Measurements from ENCODE around the gene CSMD2.
"Not testable (repeated sequence)": the region's sequence is repeated elsewhere in the genome, so short reads cannot be mapped to it uniquely, and the experiment has no call there.

The CSMD2 gene

DNA sequence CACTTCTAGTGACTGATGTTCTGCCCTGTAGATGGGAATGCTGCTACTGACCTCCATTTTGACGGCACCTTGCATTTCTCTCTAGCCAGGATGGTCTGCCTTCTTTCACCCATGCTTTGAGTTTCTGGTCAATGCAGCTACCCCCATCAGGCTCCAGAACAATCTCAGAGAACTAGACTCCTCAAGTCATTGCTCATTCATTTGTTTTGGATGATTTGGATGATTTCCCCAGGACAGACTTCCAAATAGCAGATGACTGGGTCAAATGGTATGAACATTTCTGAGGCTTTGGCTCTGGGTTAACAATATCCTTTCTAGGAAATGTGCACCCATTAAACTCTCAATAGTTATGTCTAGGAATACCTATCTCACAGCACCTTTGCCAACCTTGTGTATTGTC is 63.9 kb downstream of the CSMD2 start:
- no peak for DNase-seq

DNA sequence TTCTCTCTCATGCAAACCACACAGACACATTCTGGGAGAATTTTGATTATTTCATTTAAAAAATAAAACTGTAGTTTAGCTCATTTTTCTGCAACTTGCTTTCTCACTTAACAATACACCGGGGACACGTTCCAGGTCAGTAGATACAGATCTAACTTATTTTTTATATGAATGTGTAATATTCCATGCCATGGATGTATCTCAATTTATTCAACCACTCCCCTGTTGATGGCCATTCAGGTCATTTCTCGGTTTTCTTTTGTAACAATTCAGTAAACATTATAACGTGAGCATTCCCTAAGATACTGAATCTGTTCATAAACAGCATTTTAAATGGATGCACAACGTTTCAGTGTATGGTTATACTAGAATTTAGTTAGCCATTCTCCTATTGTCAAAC is 64.7 kb downstream of the CSMD2 start:
- DNase-seq = no peak

DNA sequence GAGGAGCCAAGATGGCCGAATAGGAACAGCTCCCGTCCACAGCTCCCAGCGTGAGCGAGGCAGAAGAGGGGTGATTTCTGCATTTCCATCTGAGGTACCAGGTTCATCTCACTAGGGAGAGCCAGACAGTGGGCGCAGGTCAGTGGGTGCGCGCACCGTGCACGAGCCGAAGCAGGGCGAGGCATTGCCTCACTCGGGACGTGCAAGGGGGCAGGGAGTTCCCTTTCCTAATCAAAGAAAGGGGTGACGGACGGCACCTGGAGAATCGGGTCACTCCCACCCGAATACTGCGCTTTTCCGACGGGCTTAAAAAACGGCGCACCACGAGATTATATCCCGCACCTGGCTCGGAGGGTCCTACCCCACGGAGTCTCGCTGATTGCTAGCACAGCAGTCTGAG is 72.6 kb downstream of the CSMD2 start:
- DNase-seq = not testable (repeated sequence)

DNA sequence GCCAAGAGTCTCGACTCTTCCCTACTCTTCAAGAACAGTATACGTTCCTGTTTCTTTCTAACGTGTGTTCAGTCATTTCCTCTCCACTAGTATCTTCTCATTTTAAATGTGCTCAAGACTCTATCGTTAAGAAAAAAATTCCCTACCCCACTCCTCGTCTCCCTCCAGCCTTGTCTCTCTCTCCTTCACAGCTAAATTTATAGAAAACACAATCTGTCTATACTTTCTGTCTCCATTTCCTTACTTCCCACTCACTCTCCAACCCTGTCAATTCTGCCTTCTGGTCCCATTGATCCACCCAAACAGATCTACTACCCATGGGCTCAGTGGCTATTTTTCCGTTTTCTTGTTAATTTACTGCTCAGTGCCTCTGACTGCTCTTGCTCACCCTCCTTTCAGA is 75.3 kb downstream of the CSMD2 start:
- DNase-seq = no peak

DNA sequence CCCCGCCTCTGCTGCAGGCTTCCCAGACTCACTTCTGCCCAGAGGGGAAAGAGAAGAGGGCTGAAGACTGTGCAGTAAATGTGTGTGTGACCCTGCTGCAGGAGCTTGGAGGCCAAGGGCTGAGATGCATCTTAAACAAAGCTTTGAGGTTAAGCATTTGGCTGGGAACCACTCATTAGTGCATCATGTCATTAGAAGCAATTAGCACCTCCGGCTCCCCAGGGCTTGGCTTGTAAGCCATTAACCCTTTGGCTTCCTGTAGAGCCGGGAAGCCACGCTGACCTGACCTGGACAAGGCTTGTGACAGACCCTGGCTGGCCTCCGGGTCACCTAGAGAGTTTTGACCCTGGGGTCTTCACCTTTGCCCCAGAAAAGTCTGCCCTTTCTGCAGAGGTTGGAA is 77.0 kb downstream of the CSMD2 start:
- no peak for DNase-seq

DNA sequence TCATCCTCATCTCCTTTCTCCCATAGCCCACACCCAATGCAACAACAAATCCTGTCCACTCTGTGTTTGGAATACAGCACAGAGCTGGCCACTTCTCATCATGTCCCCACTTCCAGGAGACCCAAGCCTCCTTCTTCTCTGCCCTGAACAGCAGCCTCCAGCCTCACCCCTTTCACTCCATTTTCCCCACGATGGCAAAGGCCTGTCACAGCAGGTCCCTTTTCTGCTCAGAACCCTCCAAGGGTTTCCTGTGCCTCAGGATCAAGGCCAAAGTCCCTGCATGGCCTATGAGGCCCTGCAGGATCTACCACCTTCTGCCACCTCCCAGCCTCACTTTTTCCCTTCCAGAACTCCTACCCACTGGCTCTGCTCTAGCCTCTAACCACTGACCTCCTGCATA is 78.5 kb downstream of the CSMD2 start:
- DNase-seq = no peak

DNA sequence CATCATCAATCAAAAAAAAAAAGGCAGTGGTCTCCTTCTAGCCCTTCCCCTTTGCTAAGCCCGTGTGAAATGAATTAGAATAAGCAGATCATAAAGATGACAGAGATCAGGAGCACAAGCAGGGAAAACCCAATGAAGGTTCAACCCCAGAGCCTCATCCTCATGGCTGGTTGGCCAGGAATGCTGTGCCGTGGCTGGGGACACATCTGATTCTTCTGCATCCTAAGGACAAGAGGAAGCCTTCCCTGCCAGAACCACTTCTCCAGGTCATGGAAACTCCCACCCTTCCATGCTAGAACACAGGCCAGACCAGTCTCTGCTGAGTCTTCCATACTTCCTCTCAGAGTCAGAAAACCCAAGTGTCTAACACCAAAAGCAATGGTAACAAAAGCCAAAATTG is 81.1 kb downstream of the CSMD2 start:
- no peak for DNase-seq

DNA sequence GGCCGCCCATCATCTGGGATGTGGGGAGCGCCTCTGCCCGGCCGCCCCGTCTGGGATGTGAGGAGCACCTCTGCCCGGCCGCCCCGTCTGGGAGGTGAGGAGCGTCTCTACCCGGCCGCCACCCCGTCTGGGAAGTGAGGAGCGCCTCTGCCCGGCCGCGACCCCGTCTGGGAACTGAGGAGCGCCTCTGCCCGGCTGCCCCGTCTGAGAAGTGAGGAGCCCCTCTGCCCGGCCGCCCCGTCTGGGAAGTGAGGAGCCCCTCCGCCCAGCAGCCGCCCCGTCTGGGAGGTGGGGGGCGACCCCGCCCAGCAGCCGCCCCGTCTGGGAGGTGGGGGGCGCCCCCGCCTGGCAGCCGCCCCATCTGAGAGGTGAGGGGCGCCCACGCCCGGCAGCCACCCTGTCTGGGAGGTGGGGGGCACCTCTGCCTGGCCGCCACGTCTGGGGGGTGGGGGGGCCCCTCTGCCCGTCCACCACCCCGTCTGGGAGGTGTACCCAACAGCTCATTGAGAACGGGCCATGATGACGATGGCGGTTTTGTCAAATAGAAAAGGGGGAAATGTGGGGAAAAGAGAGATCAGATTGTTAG is 82.9 kb downstream of the CSMD2 start:
- DNase-seq = not testable (repeated sequence)

DNA sequence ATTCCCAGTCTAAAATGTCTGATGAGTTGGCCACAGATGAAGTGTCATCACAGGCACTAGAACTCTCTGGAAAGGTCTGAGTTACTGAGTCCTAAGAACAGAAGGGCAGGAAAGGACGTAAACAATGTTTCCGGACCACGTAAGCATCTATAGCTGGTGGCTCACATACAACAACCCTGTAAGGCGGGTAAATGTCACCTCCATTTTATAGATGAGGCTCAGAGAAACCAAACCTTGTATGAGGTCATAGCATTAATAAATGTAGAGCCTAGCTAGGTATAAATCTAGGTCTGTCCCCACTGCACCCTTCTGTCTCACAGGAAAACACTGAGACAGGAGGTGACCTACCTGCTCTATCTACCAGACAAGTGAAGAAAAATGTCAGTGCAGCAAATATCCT is 86.6 kb downstream of the CSMD2 start:
- no peak for DNase-seq

DNA sequence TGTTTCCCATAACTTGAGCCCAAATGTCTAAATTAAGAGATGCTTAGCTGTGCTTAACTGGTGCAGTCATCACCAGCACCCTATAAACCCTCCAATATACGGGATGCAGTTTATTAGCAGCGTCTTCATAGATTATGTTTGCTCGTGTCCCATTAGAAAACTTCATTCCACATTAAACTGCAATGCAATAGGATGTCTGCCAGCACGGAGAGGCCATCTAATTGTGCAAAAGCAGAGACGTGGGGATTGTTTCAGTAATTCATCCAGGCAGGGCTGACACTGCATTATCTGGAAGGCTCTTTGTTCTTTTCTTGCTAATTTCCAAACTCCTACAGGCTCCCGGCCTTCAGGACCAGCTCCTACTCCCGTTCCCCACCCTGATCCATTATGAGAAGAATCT is 89.5 kb downstream of the CSMD2 start:
- DNase-seq = no peak

DNA sequence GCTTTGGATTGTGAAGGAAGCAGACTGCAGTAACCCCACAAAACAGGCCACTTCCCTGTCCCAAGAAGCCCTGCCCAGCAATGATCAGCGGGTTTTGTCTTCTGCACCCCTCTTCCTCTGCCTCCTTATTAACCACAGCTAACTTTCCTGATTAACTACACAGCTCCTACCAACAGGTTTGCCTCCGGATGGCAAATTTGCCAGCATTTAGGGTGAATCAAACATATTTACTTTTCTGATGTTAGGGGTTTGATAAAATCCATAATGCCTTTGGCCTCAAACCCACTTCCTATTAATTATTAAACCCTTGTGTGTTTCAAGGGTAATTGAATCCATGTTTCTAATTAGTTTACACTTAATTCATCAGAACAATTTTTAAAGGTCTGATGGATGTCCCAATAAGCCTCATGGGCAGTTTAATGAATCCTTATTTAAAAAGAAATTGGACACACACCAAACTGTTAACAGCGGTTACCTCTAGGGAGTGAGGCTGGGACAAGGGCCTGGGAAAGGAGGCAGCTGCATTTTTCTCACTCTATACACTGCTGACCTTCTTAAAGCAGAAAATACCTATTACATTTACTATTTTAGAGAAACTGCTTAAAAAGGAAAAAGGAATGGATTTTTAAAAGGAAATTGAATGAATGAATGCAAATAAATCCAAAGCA is 91.9 kb downstream of the CSMD2 start:
- no peak for DNase-seq

DNA sequence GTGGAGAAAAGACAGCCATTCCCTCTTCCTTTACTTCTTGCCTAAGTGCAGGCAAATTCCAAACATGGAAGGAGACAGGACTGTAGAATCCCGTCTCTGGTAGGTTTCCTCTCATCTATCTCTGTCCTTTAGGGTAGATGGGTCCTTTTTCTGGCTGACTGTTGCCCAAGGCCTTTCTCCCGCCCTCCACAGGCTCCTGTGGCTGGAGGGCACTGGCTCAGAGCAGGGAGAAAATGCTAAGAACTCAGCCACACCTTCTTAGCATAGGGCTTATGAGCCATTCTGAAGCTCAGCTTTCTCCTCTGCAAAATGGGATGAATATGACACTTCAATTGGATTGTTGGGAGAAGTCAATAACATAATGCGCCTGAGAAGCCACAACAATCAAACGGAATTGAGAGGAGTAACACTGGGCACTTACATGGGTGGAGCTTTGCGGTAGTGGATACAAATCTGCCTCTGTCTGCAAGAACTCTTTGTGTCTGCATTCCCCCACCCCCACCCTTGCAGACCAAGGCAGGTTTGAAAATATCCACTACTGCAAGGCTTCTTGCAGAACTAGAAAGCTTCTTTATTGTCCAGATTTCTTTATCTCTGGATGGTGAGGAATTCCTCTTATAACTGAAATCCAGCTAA is 94.7 kb downstream of the CSMD2 start:
- DNase-seq = no peak

DNA sequence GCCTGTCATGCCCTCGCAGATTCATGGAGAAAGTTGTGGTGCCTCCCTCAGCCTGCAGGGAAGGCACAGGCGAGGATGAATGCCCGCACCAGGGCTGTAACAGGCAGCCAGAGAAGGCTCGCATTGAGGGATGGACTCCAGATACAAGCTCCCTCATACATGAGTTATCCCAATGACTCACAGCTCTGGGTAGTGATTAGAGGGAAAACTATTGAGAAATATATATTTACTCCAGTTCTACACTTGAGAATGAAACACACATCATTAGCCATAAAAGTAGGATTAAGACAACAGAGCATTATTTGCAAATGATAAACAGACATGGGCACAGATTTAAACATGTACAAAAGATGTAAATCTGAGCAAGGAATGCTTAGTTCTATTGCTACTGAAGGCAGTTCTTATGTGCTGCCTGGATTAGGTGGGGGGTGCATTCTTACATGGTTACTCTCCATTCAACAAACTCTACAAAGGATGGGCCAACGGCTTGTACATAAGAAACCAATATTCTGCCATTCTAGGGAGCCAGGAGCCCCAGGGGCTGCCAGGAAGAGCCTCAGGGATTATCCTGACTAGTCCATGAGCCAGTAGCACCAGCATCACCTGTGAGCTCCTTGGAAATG is 97.9 kb downstream of the CSMD2 start:
- DNase-seq = no peak

DNA sequence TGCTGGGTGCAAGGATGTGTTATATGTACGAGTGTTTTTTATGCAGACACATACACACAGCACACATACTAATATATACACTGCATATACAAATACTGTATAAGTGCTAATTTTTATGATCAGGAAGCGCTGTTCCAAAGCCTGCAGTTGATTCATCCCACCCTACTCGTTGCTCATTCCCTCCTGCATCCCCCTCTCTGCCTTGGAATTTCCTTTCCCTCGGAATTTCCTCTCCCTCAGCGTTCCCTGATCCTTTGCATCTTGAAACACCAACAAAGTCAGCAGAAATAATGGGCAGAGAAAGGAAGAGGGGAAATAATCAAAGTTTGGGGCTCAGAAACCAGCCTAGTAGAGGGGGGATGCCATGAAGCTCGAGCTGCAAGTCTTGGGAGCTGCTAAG is 98.9 kb downstream of the CSMD2 start:
- no peak for DNase-seq

DNA sequence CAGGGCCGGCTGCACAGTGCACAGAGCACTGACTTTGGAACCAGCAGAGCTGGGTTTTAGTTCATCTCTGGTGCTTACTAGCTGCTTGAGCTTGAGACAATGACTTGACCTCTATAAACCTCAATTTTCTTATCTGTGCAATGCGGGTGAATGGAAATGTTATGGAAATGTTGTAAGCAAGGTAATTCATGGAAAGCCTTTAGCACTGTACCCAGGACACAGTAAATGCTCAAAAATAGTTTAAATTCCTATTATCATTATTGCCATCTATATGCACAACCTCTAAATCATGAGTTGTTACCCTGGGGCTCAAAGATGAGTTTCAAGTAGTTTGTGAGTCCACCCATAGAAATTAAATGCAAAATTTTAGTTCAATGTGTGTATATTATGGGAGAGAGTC is 99.5 kb downstream of the CSMD2 start:
- DNase-seq = no peak

DNA sequence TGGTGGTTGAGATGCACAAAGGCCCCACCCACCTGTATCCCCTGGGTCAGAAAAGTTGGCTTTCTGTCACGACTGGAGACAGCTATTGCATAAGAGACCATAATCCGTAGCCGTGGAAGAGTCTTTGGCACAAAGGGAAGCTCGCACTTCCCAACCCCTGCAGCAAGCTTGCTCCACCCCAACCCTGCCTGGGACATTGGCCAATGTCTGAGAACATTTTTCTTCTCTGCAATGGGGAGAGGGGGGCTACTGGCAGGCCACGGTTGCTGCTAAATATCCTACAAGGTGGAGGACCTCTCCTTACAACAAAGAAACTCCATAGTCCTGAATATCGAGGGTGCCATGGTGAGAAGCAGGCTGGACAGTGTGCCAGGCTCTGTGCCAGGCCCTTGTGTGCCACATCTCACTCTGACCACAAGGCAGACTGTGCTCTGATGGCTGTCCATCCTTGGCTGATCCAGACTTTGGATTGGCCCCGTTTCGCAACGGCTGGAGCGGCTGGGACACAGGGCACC is 104.1 kb downstream of the CSMD2 start:
- no peak for DNase-seq

DNA sequence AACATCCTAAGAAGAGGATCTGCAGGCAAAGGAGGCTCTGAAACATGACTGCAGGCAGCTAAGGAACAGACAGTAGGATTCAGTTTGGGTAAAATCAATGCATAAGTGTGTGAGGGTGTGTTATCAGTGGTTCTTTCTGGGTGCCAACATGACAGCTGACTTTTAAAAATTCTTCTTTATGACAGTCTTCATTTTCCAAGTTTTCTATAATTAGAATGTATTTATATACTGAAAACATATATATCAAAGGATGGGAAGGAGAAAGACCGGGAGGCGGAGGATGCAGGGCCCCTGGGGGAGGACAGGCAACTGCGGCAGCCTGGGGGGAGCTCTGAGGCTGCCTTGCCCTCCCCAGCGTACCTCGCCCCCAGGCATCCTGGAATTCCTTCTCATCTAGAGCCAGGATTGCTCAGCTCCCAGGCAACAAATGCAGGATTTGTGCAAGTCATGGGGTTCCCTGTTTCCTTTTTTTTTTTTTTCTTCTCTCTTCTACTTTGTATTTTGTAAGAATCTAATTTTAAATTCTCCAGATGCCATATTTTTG is 104.8 kb downstream of the CSMD2 start:
- DNase-seq = no peak

DNA sequence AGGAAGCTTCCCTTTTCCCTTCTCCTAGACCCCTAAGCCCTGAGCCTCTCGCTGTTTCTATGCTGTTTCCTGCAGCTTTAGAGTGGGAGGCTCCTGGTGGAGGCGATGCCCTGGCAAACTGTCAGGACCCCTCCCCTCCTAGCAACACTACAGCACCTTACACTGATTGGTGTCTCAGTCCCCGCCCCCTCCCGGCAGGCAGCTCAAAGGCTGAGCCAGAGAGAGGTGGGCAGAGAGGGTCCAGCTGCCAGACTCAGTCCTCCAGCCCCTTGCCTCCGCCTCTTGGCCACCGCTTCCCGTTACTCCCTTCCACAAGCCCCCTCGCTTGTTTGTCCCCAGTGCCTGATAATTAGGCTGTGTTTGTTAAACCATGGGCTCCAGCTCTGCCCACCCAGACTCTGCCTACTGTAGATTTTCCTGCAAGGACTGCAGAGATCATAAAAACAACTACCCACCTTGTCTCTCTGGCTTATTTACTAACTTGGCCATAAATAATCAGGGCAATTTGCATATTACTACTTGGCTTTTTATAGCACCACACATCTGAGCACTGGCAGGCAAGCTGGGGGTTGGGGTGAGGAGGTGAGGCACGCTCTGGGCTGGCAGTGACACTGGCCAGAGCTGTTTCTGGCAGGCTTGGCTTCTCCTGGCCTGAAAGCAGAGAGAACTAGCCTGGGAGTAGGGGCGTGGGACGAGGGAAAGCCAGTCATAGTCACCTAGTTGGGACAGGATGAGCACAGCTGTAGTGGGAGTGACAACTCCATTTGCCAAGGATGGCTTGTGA is 107.5 kb downstream of the CSMD2 start:
- no peak for DNase-seq

DNA sequence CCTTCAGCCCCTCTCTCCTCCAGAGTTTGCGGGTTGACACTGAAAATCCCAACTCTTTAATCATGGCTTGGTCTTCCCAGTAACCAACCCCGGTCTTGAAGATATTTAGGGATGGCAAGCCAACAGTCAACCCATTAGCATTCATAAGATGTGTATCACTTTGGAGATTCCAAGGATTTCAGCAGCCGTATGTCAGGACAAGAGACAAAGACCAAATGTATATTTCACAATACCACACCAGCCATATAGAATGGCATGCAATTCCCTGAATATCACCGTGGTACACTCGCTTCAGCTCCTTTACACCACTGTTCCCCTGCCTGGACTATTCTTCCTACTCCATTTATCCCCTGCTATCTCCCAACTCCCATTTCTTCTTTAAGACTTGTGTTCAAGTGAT is 109.2 kb downstream of the CSMD2 start:
- DNase-seq = no peak

DNA sequence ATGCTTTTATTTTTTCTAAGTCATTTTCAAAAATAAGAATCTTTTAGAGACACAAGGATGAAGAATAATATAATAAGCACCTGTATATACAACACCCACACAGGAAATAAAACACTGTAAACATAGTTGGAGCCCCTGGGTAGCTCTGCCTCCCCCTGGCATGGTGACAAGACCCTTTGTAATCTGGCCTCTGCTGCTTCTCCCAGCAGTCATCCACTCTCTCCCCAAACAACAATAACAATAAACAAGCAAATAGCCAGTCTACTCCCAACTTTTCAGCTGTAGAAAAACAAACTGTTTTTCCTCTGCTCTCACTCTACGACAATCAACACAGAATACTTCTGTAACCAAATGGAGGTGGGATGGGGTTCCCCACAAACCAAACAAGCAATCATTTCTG is 110.1 kb downstream of the CSMD2 start:
- no peak for DNase-seq

DNA sequence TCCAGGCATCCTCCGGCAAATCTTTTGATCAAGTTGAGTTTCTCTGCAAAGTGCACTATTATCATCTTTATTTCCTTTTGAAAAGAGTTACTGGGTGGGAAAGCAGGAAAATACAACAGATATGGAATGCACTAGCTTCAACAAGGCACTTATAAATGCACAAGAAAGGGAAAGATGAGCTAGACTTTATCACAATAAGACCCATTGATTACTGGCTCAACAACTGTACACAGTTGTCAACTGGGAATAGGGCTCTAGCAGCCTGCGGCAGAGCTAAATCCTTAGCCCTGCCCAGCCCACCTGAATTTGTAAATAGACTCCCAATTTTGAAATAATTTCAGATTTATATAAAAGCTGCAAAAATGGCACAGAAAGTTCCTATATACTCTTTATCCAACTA is 111.4 kb downstream of the CSMD2 start:
- DNase-seq = no peak

DNA sequence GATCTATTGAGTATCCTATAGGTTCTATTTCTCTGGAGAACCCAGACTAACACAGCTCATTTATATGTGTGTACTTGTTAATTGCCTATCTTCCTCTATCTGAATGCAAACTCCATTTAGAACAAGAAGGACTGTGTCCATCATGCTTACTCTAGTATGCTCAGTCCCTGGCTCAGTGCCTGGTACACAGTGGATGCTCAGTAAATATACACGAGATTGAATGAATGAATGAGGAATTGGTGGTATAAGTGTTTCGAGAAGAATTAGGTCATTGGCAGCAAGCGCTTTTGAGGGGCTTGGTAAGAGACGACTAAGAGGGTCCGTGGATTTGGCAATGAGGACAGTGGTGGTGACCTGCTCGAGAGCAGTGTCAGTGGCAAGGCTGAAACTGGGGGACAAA is 112.5 kb downstream of the CSMD2 start:
- DNase-seq = no peak

Measured in stimulated activated CD4-positive, alpha-beta T cell treated with anti-CD3 and anti-CD28 coated beads, Interleukin-4, amount 100 ng/mL, for 1 hour (primary cell).